IPS-18c (cell line): ENCODE data around the gene CEP78.

Experiments used
- H3K4me3 ChIP-seq: 2 replicates; pipeline ENCODE4 v1.7.0; 2013; ENCODE audit warnings: low read depth, mild to moderate bottlenecking, low read length, moderate library complexity; ENCODE audit not compliant: insufficient read depth
- H3K9me3 ChIP-seq: one replicate; pipeline ENCODE4 v1.6.1; 2013; ENCODE audit warnings: mild to moderate bottlenecking, low read length, moderate library complexity; ENCODE audit not compliant: control insufficient read depth, insufficient read depth

The CEP78 gene

DNA sequence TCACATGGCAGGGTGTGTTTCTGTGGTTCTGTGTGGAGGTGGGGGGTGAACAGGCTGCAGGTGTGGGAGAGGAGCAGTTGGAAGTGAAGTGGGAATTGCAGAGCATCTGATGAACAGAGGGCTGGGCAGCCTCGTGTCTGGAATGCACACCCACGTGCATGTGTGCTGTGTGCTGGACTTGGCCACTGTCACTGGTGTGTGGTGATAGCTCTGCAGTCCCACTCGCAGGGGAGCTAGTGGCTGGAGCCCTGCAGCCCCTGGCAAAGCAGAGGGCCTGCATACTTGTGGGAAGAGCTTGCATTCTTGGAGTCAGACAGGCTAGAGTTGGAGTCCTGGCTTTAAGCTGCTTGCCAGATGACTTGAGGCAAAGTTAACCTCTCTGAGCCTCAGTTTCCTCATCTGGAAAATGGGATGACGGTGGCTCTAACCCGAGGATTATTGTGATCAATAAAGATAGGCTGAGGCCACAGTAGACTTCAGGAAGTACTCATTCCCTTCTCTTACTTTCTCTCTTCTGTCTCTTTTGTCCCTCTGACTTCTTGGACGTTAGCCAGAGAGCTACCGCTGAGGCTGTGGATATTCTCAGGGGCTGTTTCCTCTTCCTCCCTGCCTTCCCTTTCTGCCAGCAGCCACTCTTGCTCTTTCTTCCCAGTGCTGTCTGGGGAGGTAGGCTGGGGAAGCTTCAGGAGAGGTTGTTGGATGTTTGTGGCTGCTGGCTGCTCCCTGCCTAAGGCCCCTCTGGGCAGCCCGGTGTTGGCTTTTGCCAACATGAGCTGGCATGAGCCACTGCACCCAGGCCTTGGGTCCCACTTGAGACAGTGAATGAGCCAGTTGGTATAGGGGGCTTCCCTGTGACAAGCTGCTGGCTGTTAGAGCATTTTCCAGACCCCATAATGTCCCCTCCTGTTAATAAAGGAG, 79.3 kb downstream of the CEP78 start:
- no peaks in the 10 kb centered on the region for H3K9me3 ChIP-seq
- H3K4me3 ChIP-seq: no peak overlapping the region

GRCh38 chr9:78316166-78316892, 80.5 kb downstream of the CEP78 start:
- H3K9me3 ChIP-seq: no peaks in the 10 kb centered on the region
- H3K4me3 ChIP-seq: no peak overlapping the region

DNA sequence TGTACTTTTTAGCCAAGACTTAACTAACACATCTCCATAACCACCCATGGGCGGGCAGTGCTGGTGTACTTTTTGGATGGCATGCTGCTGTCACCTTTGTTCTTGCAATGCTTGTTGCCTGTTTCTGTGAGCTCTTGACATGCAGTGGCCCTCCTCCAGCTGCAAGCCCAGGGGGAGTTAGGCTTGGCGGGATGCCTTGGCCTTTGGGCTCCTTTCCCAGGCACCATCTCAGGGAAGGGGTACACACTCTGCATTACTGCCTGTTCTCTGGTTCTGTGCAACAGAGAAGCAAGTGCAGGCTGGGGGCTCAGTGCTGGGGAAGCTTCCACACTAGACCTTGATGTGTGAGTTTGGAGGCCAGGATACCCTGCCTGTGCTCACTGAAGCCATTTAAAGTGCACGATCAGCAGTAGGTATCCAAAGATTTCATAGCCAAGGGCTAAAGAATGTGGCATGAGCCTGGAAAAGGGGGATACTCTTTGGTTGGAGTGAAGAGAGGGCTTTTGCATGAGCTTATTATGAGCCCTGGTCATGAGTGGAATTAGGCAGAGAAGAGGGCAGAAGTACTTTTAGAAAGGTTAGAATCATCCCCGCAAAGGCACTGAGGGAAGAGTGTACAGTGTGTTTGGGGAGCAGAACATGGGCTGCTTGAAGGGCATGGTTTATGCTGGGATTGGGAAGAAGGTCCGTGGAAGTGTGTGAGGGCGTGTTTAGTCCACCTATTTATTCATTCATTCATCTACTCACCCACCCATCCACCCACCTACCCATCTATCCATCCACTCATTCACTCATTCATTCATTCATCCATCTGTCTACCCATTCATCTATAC, 83.5 kb downstream of the CEP78 start:
- Histone ChIP-seq H3K4me3 (no peak overlapping the region), H3K9me3 (no peaks in the 10 kb centered on the region)

DNA sequence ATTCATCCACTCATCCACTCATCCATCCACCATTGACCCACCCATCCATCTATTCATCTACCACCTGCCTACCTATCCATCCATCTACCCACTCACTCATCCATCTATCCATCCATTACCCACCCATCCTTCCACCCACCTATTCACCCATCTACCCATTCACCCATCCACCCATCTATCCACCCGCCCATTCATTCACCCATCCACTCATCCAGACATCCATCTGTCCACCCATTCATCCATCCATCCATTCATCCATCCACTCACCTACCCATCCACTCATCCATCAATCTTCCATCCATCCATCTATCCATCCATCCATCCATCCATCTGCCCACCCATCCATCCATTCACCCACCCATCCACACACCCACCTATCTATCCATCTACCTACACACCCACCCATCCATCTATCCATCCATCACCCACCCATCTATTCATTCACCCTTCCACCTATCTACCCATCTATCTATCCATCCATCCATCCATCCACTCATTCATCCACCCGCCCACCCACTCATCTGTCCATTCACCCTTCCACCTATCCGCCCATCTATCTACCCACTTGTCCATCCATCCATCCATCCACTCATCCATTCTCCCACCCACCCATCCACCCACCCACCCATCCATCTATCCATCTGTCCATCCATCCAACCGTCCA, 84.3 kb downstream of the CEP78 start:
- no peaks in the 10 kb centered on the region for H3K9me3 ChIP-seq
- no peak overlapping the region for H3K4me3 ChIP-seq

- no peaks in the 10 kb centered on the region for H3K9me3 ChIP-seq
- H3K4me3 ChIP-seq: no peak overlapping the region
Observed at GRCh38 chr9:78320875-78321496, 85.1 kb downstream of the CEP78 start.

DNA sequence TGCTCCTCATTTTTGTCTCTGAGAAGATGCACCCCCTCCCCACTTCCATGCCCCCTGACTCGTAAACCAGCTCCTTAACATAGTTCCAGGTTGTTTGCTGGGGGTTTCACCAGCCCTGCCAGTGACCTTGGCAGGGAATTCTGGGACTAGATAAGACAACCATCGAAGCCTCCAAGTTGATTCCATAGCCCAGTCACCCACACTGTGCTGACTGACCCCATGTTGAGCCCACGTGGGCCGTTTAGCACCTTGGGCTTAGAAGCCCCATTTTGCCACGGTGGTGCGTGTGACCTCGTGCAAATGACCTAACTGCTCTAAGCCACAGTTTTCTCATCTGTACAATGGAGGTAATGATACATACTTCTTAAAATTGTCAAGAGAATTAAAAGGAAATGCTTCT, 85.6 kb downstream of the CEP78 start:
- Histone ChIP-seq H3K9me3 (no peaks in the 10 kb centered on the region), H3K4me3 (no peak overlapping the region)

DNA sequence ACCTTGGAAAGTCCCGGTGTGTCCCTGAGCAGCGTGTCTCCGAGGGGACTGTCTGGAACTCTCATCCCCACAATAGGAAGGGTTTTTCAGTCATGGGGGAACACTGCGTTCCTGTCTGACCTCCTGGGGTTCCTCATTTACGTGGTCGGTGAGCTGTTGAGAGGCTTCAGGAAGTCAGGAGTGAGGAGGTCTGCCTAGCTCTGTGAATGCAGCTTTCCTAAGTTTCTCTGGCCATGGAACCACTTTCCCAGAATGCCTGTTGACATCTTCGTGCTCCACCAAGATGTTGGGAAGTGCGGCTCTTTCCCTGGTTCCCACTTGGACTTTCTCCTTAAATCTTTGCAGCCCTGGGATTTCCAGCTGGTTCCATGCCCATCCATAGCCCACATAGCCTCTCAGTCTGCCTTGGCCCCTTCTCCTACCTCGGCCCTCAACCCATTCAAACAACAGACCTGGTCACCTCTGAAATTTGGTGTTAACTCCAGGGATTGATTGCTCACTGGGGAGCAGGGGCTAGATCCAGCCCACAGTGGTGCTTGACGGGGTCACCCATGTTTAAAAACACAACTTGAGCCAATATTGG, 88.3 kb downstream of the CEP78 start:
- H3K4me3 ChIP-seq: no peak overlapping the region
- H3K9me3 ChIP-seq: no peaks in the 10 kb centered on the region

DNA sequence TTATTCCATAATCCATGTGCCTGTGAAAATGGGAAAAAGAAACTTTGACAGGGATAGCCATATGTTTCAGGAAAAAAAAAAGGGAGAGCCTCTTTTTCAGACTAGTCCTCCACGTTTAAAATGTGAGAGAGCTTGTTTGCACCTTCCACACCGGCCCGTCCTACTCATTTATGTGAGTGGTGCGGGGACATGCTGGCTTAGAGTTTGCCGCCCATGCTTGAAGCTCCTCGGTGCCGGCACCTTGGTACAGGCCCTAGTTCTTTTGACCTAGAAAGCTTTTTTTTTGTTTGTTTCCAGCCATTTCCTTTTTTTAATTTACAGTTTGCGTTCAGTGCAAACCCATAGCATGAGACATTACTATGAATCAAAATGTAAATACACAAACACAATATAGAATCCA, 88.8 kb downstream of the CEP78 start:
- Histone ChIP-seq H3K4me3 (no peak overlapping the region), H3K9me3 (no peaks in the 10 kb centered on the region)

- Histone ChIP-seq H3K9me3 (no peaks in the 10 kb centered on the region), H3K4me3 (no peak overlapping the region)
Observed at GRCh38 chr9:78325343-78325742, 89.5 kb downstream of the CEP78 start.

GRCh38 chr9:78325846-78326360, 90.0 kb downstream of the CEP78 start:
- no peak overlapping the region for H3K4me3 ChIP-seq

DNA sequence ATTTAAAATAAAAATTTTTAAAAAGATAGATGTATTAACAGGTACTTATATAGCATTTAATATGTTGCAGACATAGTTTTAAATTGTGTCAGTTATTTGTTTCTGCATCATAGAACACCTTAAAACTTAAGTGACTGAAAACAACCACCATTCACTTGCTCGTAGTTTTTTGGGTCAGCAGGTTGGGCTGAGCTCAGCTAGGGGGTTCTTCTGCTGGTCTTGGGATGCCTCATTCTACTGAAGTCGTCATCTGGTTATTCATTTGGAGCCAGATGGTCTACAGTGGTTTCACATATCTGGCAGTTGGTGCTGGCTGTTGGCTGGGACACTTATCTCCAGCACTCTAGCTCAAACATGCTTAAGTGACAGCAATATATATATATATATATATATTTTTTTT, 90.7 kb downstream of the CEP78 start:
- Histone ChIP-seq H3K4me3 (no peak overlapping the region), H3K9me3 (no peaks in the 10 kb centered on the region)

More at GRCh38 chr9:78325846-78326360, 90.0 kb downstream of the CEP78 start:
- H3K9me3 ChIP-seq: no peaks in the 10 kb centered on the region
